ENCODE measurements around the gene AP4E1.

Gene AP4E1

DNA sequence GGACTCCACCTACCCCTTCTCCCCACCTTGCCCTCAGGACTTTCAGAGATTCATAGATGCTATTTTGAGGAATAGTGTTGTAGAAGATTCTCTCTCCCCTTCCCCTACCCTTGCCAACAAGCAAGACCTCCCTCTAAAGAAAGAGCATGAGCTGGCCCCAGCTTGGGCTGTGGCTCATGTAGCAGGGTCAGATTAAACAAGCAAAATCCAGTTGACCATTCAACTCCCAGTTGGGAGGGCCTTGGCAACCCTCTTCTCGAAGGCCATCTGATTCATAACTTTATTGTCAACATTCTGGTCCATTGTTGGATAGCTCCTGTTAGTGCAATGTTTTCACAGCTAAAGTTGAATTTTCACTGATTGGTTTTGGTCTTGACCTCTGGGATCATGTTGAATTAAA is 145.1 kb downstream of the AP4E1 start:
- TF ChIP-seq, protein P1, sequence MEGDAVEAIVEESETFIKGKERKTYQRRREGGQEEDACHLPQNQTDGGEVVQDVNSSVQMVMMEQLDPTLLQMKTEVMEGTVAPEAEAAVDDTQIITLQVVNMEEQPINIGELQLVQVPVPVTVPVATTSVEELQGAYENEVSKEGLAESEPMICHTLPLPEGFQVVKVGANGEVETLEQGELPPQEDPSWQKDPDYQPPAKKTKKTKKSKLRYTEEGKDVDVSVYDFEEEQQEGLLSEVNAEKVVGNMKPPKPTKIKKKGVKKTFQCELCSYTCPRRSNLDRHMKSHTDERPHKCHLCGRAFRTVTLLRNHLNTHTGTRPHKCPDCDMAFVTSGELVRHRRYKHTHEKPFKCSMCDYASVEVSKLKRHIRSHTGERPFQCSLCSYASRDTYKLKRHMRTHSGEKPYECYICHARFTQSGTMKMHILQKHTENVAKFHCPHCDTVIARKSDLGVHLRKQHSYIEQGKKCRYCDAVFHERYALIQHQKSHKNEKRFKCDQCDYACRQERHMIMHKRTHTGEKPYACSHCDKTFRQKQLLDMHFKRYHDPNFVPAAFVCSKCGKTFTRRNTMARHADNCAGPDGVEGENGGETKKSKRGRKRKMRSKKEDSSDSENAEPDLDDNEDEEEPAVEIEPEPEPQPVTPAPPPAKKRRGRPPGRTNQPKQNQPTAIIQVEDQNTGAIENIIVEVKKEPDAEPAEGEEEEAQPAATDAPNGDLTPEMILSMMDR (IDR thresholded peaks at IDR 0.05; ENCODE audit: low read length), result no peak
- no peak for TF ChIP-seq EZH2 (optimal IDR thresholded peaks at IDR 0.05; ENCODE audit: low read depth, low read length)
- no peak for TF ChIP-seq EZH2phosphoT487 (IDR thresholded peaks at IDR 0.05; ENCODE audit: low read length)
- no peak overlapping the region for H3K4me3 ChIP-seq (ENCODE audit: low read length)
- H2AFZ ChIP-seq (ENCODE audit: low read length), result no peak overlapping the region
- no peak overlapping the region for H3K4me2 ChIP-seq (ENCODE audit: low read depth, low read length)
- H3K9me2 ChIP-seq (replicated peaks; ENCODE audit: insufficient read depth, low read length), result no peaks in the 10 kb centered on the region
- no peak overlapping the region for H3K27ac ChIP-seq (ENCODE audit: low read length)
- no peaks in the 10 kb centered on the region for H3K36me3 ChIP-seq (replicated peaks; ENCODE audit: insufficient read depth, low read length)
- H3K9me3 ChIP-seq (replicated peaks; ENCODE audit: insufficient read depth, low read length), result no peaks in the 10 kb centered on the region
- H4K20me1 ChIP-seq (ENCODE audit: insufficient read depth, low read length), result no peaks in the 10 kb centered on the region
- H3F3A ChIP-seq (ENCODE audit: insufficient read depth, low read length), result no peaks in the 10 kb centered on the region
- H3K79me2 ChIP-seq (ENCODE audit: low read length), result no peaks in the 10 kb centered on the region
- DNase-seq, result no peak
- no peaks in the 10 kb centered on the region for H3K27me3 ChIP-seq (replicated peaks; ENCODE audit: insufficient read depth, low read length)
- H3K4me1 ChIP-seq (ENCODE audit: low read length), result no peaks in the 10 kb centered on the region
- H3K9ac ChIP-seq (ENCODE audit: low read length), result no peak overlapping the region

DNA sequence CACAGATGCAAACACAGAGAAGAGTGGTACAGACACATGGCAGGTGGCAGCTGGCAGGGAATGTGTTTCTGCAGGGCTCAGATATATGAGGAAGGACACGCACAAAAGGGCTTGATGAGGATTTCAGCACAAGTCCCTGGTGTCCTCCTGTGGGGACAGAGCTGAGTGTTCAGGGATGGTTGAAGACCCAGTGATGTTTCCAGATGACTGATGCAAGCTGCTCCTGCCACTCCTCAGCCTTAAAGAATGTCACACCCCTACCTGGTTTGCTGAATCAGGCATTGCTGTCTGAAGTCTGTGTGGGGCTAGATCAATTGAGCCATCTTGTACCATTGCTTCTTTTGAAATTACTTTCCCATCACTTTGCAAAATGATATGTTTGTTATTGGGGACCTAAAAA is 146.1 kb downstream of the AP4E1 start:
- no peak overlapping the region for H3K9ac ChIP-seq (ENCODE audit: low read length)
- H3K79me2 ChIP-seq (ENCODE audit: low read length), result no peaks in the 10 kb centered on the region
- no peaks in the 10 kb centered on the region for H4K20me1 ChIP-seq (ENCODE audit: insufficient read depth, low read length)
- no peaks in the 10 kb centered on the region for H3K9me3 ChIP-seq (replicated peaks; ENCODE audit: insufficient read depth, low read length)
- H3F3A ChIP-seq (ENCODE audit: insufficient read depth, low read length), result no peaks in the 10 kb centered on the region
- no peak overlapping the region for H3K4me2 ChIP-seq (ENCODE audit: low read depth, low read length)
- H3K4me3 ChIP-seq (ENCODE audit: low read length), result no peak overlapping the region
- TF ChIP-seq, protein P1 (IDR thresholded peaks at IDR 0.05; ENCODE audit: low read length), result no peak
- TF ChIP-seq EZH2phosphoT487 (IDR thresholded peaks at IDR 0.05; ENCODE audit: low read length) (no peak), EZH2 (optimal IDR thresholded peaks at IDR 0.05; ENCODE audit: low read depth, low read length) (no peak)
- no peak overlapping the region for H3K27ac ChIP-seq (ENCODE audit: low read length)
- no peak for DNase-seq
- H3K27me3 ChIP-seq (replicated peaks; ENCODE audit: insufficient read depth, low read length), result no peaks in the 10 kb centered on the region
- no peaks in the 10 kb centered on the region for H3K36me3 ChIP-seq (replicated peaks; ENCODE audit: insufficient read depth, low read length)
- H2AFZ ChIP-seq (ENCODE audit: low read length), result no peak overlapping the region
- H3K4me1 ChIP-seq (ENCODE audit: low read length), result no peaks in the 10 kb centered on the region
- H3K9me2 ChIP-seq (replicated peaks; ENCODE audit: insufficient read depth, low read length), result no peaks in the 10 kb centered on the region

Data from MM.1S (cell line).